NCI-H446 treated with DMSO at 0.1 percent for 48 hours (cell line): ENCODE data around the gene SPEM3.

Experiments used
- DNase-seq: peaks from one replicate; lab custom pipeline; 2025; lab: John Stamatoyannopoulos, UW

Gene SPEM3

GRCh38 chr17:7403977-7404736 is 24.5 kb upstream of the SPEM3 start, which contains the start of gene TMEM256:
TMEM256 (minus strand) TSS chr17:7404097; CDS start chr17:7404084, 13 bp downstream.
- DNase-seq: peak; percentile 97

DNA sequence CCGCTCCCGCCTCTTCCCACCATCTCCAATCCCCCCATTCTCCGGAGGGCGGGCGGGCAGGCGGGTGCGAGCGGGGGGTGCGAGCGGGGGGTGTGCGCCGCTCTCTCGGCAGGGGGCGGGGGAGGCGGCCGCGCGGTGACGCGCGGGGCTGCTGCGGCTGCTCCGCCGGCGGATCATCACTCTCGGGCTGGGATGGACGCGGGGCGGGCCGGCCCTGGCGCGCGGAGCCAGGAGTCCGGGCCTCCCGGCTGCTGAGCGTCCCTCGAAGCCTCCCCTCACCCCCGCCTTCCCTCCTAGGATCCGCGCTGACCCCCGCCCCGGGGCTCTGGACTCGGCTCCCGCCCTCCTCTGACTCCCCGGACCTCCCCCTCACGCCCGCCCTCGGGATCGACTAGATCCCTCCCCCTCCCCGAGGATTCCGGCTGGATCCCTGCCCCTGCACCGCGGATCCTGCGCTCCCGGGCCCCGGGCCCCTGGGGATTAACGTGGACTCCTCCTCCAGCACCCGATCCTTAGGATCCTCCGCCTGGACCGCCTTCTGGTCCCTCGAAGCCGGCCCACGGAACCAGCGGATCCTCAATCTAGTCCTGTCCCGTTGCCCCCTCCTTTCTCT is 23.8 kb upstream of the SPEM3 start:
- no peak for DNase-seq

DNA sequence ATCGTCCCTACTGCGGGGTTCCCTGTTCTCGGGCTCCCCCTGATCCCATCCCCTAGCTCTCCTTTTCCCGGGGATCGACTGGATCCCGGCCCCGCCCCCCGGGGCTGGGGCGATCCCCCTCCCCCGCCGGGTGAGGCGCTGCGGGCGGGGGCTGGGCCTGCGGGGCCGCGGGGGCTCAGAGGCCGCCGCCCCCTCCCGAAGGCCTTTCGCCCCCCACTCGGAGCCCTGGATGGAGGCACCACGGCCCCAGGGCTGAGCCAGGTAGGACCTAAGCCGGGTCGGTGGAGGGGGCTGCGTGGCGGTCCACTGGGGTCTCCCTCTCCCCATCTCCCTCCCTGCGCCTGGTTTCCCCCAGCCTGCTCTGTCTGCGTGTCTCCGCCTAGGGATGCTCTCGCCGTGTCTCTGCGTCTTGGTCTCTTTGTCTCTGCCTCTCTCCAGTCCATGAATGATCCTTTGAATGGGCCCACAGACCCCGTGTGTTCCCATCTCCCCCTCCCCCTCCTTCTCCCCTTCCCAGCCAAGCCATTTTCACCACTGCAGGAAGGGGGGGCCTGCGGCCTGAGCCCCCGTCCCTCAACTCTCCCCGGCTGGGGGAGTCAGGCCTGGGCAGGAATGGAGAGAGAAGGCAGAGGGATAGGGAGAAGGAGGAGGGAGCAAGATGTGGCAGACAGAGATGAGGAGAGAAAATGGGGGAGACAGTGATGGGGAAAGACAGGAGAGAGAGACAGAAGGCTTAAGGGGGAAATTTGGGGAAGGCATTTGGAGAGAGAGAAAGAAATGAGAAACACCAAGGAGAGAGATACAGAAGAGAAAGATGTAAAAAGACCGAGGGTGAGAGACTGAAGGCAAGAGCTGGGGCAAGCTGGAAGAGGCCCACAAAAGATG is 23.1 kb upstream of the SPEM3 start:
- DNase-seq: no peak

GRCh38 chr17:7406235-7406825 is 22.3 kb upstream of the SPEM3 start:
- no peak for DNase-seq

- no peak for DNase-seq
Measured at GRCh38 chr17:7407082-7407481, 21.6 kb upstream of the SPEM3 start.

DNA sequence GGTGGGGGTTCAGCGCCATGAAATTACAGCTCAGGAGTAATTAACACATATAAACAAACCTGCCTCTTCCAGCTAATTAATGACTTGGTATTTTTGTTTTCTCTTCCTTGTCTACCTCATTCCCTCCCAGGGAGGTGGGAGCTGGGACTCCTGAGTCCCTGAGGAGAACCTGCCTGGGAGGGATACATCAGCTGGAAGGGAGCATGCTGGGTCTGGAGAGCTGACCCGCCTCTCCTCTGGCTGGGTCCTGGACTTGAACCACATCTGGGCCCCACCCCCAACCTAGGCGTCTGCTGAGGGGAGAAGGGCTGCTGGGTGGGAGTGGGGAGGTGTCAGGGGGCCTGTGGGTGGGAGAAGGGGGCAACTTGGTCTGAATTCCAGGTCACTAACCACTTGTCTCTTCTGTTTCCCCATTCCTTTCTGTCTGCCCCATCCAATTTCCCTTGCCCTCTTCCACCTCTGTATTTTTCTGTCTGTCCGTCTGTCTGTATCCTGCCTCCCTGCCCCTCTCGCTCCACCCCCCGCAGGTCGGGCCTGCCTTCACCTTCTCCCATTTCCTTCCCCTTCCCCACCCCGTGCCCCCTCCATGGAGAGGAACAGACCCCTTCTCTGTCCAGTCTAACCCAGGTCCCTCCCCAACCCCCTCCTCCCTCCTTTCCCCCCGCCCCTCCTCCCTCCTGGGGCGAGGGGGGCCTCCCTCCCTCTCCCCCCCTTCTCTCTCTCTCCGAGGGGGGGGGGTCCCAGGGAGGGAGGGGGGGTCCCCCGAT is 21.0 kb upstream of the SPEM3 start, which contains the start of gene NLGN2:
NLGN2 (plus strand) TSS at position 361 of the 767 bp plus-strand sequence. CDS start 411 bp downstream, outside the sequence.
- no peak for DNase-seq

DNA sequence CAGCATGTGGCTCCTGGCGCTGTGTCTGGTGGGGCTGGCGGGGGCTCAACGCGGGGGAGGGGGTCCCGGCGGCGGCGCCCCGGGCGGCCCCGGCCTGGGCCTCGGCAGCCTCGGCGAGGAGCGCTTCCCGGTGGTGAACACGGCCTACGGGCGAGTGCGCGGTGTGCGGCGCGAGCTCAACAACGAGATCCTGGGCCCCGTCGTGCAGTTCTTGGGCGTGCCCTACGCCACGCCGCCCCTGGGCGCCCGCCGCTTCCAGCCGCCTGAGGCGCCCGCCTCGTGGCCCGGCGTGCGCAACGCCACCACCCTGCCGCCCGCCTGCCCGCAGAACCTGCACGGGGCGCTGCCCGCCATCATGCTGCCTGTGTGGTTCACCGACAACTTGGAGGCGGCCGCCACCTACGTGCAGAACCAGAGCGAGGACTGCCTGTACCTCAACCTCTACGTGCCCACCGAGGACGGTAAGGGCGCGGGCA is 20.4 kb upstream of the SPEM3 start:
- DNase-seq: no peak

DNA sequence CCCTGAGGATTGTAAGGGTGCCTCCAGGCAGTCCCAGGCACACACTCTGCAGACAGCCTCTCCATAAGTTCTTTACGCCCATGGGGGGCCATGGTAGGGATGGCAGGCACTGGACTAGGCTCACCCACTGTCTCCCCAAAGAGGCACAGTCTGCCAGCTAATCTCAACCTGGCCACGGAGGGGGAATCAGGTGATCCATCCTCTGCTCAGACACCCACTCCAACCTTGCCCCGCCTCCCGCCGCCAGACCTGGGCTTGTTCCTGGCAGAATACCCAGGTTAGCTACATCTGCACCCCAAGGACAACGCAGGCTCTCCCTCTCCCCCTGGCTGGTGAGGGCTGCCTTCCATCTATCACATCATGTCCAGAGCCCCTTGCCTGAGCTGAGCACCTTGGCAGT is 19.8 kb upstream of the SPEM3 start:
- no peak for DNase-seq

- DNase-seq: no peak
Measured at GRCh38 chr17:7409716-7410115, 18.9 kb upstream of the SPEM3 start.

- no peak for DNase-seq
Measured at GRCh38 chr17:7410634-7411426, 17.8 kb upstream of the SPEM3 start.

- DNase-seq: no peak
Measured at GRCh38 chr17:7411427-7411750, 17.3 kb upstream of the SPEM3 start.

DNA sequence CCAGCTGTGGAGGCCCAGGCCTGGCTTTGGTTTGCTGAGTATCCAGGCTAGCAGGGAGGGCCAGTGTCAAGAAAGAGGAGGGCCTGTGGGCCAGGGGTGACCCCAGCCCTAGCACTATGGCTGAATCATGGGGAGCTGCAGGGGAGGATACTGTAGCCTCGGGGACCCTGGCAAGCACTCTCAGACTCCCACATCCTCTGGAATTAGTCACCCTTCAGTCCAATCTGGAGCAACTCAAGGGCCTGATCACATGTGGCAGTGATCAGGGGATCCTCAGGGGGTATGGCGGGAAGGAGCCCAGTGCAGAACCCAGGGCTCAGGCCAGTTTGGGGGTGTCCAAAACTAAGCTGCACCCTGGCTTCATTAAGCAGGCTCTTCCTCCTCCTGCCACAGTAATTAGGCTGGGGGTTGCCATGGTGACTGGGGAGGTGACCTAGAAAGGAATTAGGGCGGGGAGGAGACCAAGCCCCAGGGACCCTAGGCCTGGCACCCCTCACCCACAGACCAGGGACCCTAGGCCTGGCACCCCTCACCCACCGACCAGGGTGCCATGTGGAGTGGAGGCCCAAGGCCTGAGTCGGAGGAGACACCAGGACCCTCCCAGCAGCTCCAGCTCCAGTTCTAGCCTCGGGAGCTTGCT is 15.2 kb upstream of the SPEM3 start:
- no peak for DNase-seq

DNA sequence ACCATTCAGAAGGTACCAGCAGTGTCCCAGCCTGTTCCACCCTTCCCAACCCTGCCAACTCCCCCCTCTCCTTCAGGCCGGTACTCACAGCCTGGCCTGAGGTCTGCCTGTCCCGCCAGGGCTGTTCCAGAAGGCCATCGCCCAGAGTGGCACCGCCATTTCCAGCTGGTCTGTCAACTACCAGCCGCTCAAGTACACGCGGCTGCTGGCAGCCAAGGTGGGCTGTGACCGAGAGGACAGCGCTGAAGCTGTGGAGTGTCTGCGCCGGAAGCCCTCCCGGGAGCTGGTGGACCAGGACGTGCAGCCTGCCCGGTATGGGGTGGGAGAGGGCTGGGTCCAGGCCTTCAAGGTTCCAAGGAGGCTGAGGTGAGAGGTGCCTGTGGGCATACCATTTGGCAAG is 13.8 kb upstream of the SPEM3 start:
- DNase-seq: no peak

GRCh38 chr17:7415784-7416183 is 12.9 kb upstream of the SPEM3 start:
- no peak for DNase-seq

- no peak for DNase-seq
Measured at GRCh38 chr17:7416323-7416722, 12.3 kb upstream of the SPEM3 start.

GRCh38 chr17:7417056-7417655 is 11.5 kb upstream of the SPEM3 start:
- DNase-seq: no peak

- no peak for DNase-seq
Measured at GRCh38 chr17:7418472-7419152, 10.0 kb upstream of the SPEM3 start.

GRCh38 chr17:7419819-7420610 is 8.6 kb upstream of the SPEM3 start, which contains the start of gene SPEM1:
SPEM1 (plus strand) TSS chr17:7420324; CDS start chr17:7420385, 61 bp downstream.
- no peak for DNase-seq
